WTC11 (cell line): ENCODE results near the gene PIP4K2B. TPM values are rescaled to one million over a fixed set of nuclear protein-coding genes. Genes with fewer than 3 reads are reported as not detected.

Source experiments
- ATAC-seq: fragments of 200-7000 bp; cut with Tn5 transposase; 2 replicates; pipeline ENCODE4 v1.10.0; 2021; ENCODE audit warnings: mild to moderate bottlenecking, moderate library complexity
- CTCF ChIA-PET: fragments of 300-600 bp; sonication (Branson Sonifier 250); formaldehyde crosslinking; loops from one replicate; lab custom pipeline; 2021; ENCODE audit warnings: antibody characterized with exemption; lab: Charles Lee
- POLR2A ChIA-PET: fragments of 350-600 bp; sonication (Branson Sonifier 250); formaldehyde crosslinking; loops from one replicate; lab custom pipeline; 2021; ENCODE audit warnings: antibody characterized with exemption; lab: Charles Lee
- DNase-seq: peaks from one replicate; pipeline ENCODE4 v3.0.0; 2021; ENCODE audit warnings: low spot score
- H3K27ac Mint-ChIP-seq: 2 replicates; pipeline ENCODE4 v1.8.0; 2021; ENCODE audit warnings: mixed read lengths
- H3K27me3 Mint-ChIP-seq: 2 replicates; pipeline ENCODE4 v1.8.0; 2021; ENCODE audit warnings: low read depth, mild to moderate bottlenecking, moderate library complexity, mixed read lengths
- H3K36me3 Mint-ChIP-seq: 2 replicates; pipeline ENCODE4 v1.8.0; 2021; ENCODE audit warnings: mixed read lengths
- H3K4me1 Mint-ChIP-seq: 2 replicates; pipeline ENCODE4 v1.8.0; 2022; ENCODE audit warnings: mixed read lengths
- H3K4me3 Mint-ChIP-seq: 2 replicates; pipeline ENCODE4 v1.8.0; 2021; ENCODE audit warnings: mild to moderate bottlenecking, moderate library complexity, mixed read lengths
- H3K9me3 Mint-ChIP-seq: 2 replicates; pipeline ENCODE4 v1.8.0; 2021; ENCODE audit warnings: mixed read lengths
- AFF4 ChIP-seq: sonication (generic); formaldehyde crosslinking; IDR thresholded peaks from 2 replicates; pipeline ENCODE4 v1.8.1; 2023; ENCODE audit warnings: mild to moderate bottlenecking, missing genetic modification reagents, borderline replicate concordance
- CREM ChIP-seq: sonication (generic); formaldehyde crosslinking; IDR thresholded peaks from 2 replicates; pipeline ENCODE4 v1.8.1; 2022; ENCODE audit warnings: mild to moderate bottlenecking, missing genetic modification reagents, moderate library complexity
- E2F4 ChIP-seq: sonication (generic); formaldehyde crosslinking; IDR thresholded peaks from 2 replicates; pipeline ENCODE4 v1.8.1; 2022; ENCODE audit warnings: low read depth, mild to moderate bottlenecking, moderate library complexity, missing genetic modification reagents, borderline replicate concordance
- ERG ChIP-seq: fragments of 250-450 bp; sonication (Bioruptor Pico); IDR thresholded peaks from 2 replicates; pipeline ENCODE4 v1.8.0; 2021; ENCODE audit warnings: mild to moderate bottlenecking
- FOXJ3 ChIP-seq: sonication (generic); formaldehyde crosslinking; IDR thresholded peaks from 2 replicates; pipeline ENCODE4 v1.9.0; 2021; ENCODE audit warnings: missing genetic modification reagents, mild to moderate bottlenecking, borderline replicate concordance
- GRHL2 ChIP-seq: fragments of 250-450 bp; sonication (Bioruptor Pico); IDR thresholded peaks from 2 replicates; pipeline ENCODE4 v1.8.0; 2022; ENCODE audit warnings: mild to moderate bottlenecking, moderate library complexity; ENCODE audit not compliant: insufficient replicate concordance, severe bottlenecking
- GTF2I ChIP-seq: fragments of 250-450 bp; sonication (Bioruptor Pico); conservative IDR thresholded peaks from 2 replicates; pipeline ENCODE4 v1.4.0; 2021; ENCODE audit warnings: mild to moderate bottlenecking
- MAX ChIP-seq: sonication (generic); formaldehyde crosslinking; IDR thresholded peaks from 2 replicates; pipeline ENCODE4 v1.8.0; 2022; ENCODE audit warnings: mild to moderate bottlenecking, missing genetic modification reagents
- MLX ChIP-seq: sonication (generic); formaldehyde crosslinking; IDR thresholded peaks from 2 replicates; pipeline ENCODE4 v1.8.1; 2023; ENCODE audit warnings: mild to moderate bottlenecking, missing genetic modification reagents, moderate library complexity
- NFE2L1 ChIP-seq: sonication (generic); formaldehyde crosslinking; IDR thresholded peaks from 2 replicates; pipeline ENCODE4 v1.8.1; 2023; ENCODE audit warnings: missing genetic modification reagents
- NR2C2 ChIP-seq: sonication (generic); formaldehyde crosslinking; IDR thresholded peaks from 2 replicates; pipeline ENCODE4 v1.8.0; 2022; ENCODE audit warnings: mild to moderate bottlenecking, missing genetic modification reagents
- RORB ChIP-seq: fragments of 250-450 bp; sonication (Bioruptor Pico); IDR thresholded peaks from 2 replicates; pipeline ENCODE4 v1.9.0; 2021; ENCODE audit warnings: mild to moderate bottlenecking
- SP1 ChIP-seq: sonication (generic); formaldehyde crosslinking; conservative IDR thresholded peaks from 2 replicates; pipeline ENCODE4 v1.8.1; 2022; ENCODE audit warnings: missing genetic modification reagents
- STAT6 ChIP-seq: sonication (generic); formaldehyde crosslinking; conservative IDR thresholded peaks from 2 replicates; pipeline ENCODE4 v1.8.1; 2023; ENCODE audit warnings: mild to moderate bottlenecking, low read depth, missing genetic modification reagents, moderate library complexity
- ZNF317 ChIP-seq: sonication (generic); formaldehyde crosslinking; IDR thresholded peaks from 2 replicates; pipeline ENCODE4 v1.8.1; 2023; ENCODE audit warnings: low read depth, mild to moderate bottlenecking, moderate library complexity, missing genetic modification reagents, borderline replicate concordance
- ZNF396 ChIP-seq: fragments of 250-450 bp; sonication (Bioruptor Pico); IDR thresholded peaks from 2 replicates; pipeline ENCODE4 v1.8.0; 2021; ENCODE audit warnings: mild to moderate bottlenecking, moderate library complexity, borderline replicate concordance
- ZNF416 ChIP-seq: fragments of 250-450 bp; sonication (Bioruptor Pico); IDR thresholded peaks from 2 replicates; pipeline ENCODE4 v1.9.0; 2021; ENCODE audit warnings: mild to moderate bottlenecking, inconsistent platforms
- ZSCAN18 ChIP-seq: fragments of 250-450 bp; sonication (Bioruptor Pico); IDR thresholded peaks from 2 replicates; pipeline ENCODE4 v2.1.2; 2022; ENCODE audit warnings: mild to moderate bottlenecking, moderate library complexity
- total RNA-seq: library from RNA; stranded (reverse); gene quantifications from 3 replicates; pipeline ENCODE4 v1.2.3, GENCODE V29; 2021

PIP4K2B gene
- total RNA-seq, 1 experiment from 2014 or later, result 61.9 TPM

- TF ChIP-seq ZNF317 (CRISPR knock-in tag), result no peak
- no peak for TF ChIP-seq FOXJ3 (CRISPR knock-in tag)
- TF ChIP-seq ZSCAN18 (CRISPR knock-in tag), result no peak
- no peak for TF ChIP-seq ZNF396 (CRISPR knock-in tag)
- no peak for TF ChIP-seq GTF2I (CRISPR knock-in tag)
- TF ChIP-seq AFF4 (CRISPR knock-in tag), result no peak
- TF ChIP-seq MLX (CRISPR knock-in tag), result no peak
- no peak for TF ChIP-seq NFE2L1 (CRISPR knock-in tag)
- no peak for TF ChIP-seq ZNF416 (CRISPR knock-in tag)
- TF ChIP-seq MAX (CRISPR knock-in tag), result no peak
- TF ChIP-seq STAT6, result no peak
- no peak for TF ChIP-seq E2F4
- TF ChIP-seq CREM, result no peak
- no peak for TF ChIP-seq NR2C2 (CRISPR knock-in tag)
- TF ChIP-seq SP1 (CRISPR knock-in tag), result no peak
- no peak for TF ChIP-seq ERG
- TF ChIP-seq GRHL2 (CRISPR knock-in tag), result no peak
- no peak for TF ChIP-seq RORB (CRISPR knock-in tag)
- no peaks in the 10 kb centered on the region for H3K27me3 Mint-ChIP-seq
- no peaks in the 10 kb centered on the region for H3K9me3 Mint-ChIP-seq
- ATAC-seq (no peak), DNase-seq (no peak)
- no peak overlapping the region for H3K4me3 Mint-ChIP-seq
- ChIA-PET POLR2A (interaction anchor here (0.7 to 1.4 kb wide), 2 partner anchors 26 to 49 kb away, joined by 3 to 6 read pairs; no protein-coding TSS in a partner anchor), CTCF (no interaction called here)
- peaks cover 84% of the 10 kb centered on the region for H3K36me3 Mint-ChIP-seq
- no peaks in the 10 kb centered on the region for H3K4me1 Mint-ChIP-seq
- no peak overlapping the region for H3K27ac Mint-ChIP-seq
These were observed 30.9 kb downstream of the PIP4K2B start for GRCh38 chr17:38768417-38768816.
